Ishikawa (cell line): Measurements from ENCODE around the gene ZHX3.

ENCODE experiments used
- CEBPB ChIP-seq: IDR thresholded peaks from 2 replicates; pipeline ENCODE4 v1.6.1; 2012
- CREB1 ChIP-seq: IDR thresholded peaks from 2 replicates; pipeline ENCODE4 v1.6.1; 2012; ENCODE audit warnings: low read depth
- EGR1 ChIP-seq: IDR thresholded peaks from 2 replicates; pipeline ENCODE4 v1.6.1; 2012
- EP300 ChIP-seq: IDR thresholded peaks from 2 replicates; pipeline ENCODE4 v1.6.1; 2012; ENCODE audit warnings: borderline replicate concordance
- FOXM1 ChIP-seq: IDR thresholded peaks from 2 replicates; pipeline ENCODE4 v1.6.1; 2012; ENCODE audit warnings: low read depth, borderline replicate concordance
- MAX ChIP-seq: IDR thresholded peaks from 2 replicates; pipeline ENCODE4 v1.6.1; 2012
- NFIC ChIP-seq: IDR thresholded peaks from 2 replicates; pipeline ENCODE4 v1.6.1; 2012
- RAD21 ChIP-seq: IDR thresholded peaks from 2 replicates; pipeline ENCODE4 v1.6.1; 2012; ENCODE audit warnings: low read depth
- REST ChIP-seq: IDR thresholded peaks from 2 replicates; pipeline ENCODE4 v1.6.1; 2012; ENCODE audit warnings: low read depth, mild to moderate bottlenecking
- TAF1 ChIP-seq: IDR thresholded peaks from 2 replicates; pipeline ENCODE4 v1.6.1; 2012; ENCODE audit warnings: low read depth, mild to moderate bottlenecking
- TCF12 ChIP-seq: IDR thresholded peaks from 2 replicates; pipeline ENCODE4 v1.6.1; 2012; ENCODE audit warnings: low read depth
- TEAD4 ChIP-seq: IDR thresholded peaks from 2 replicates; pipeline ENCODE4 v1.6.1; 2012
- USF1 ChIP-seq: IDR thresholded peaks from 2 replicates; pipeline ENCODE4 v1.6.1; 2012
- YY1 ChIP-seq: IDR thresholded peaks from 2 replicates; pipeline ENCODE4 v1.6.1; 2012; ENCODE audit warnings: low read depth
- ZBTB7A ChIP-seq: IDR thresholded peaks from 2 replicates; pipeline ENCODE4 v1.6.1; 2012; ENCODE audit warnings: low read depth

Gene ZHX3

GRCh38 chr20:41163821-41164220 lies 153.7 kb downstream of the ZHX3 start:
- TF ChIP-seq TAF1 (no peak), ZBTB7A (no peak), RAD21 (no peak), REST (no peak), EGR1 (no peak), USF1 (no peak), CEBPB (no peak), TEAD4 (no peak), YY1 (no peak), FOXM1 (no peak), MAX (no peak), EP300 (no peak), CREB1 (no peak), NFIC (no peak)

GRCh38 chr20:41162396-41162795 lies 155.1 kb downstream of the ZHX3 start:
- TF ChIP-seq TEAD4 = no peak
- no peak for TF ChIP-seq MAX
- TF ChIP-seq NFIC = no peak
- TF ChIP-seq REST = no peak
- TF ChIP-seq FOXM1 = no peak
- TF ChIP-seq CEBPB = no peak
- TF ChIP-seq YY1 = no peak
- TF ChIP-seq EGR1 = no peak
- no peak for TF ChIP-seq TAF1
- TF ChIP-seq EP300 = no peak

GRCh38 chr20:41161886-41162285 lies 155.6 kb downstream of the ZHX3 start:
- no peak for TF ChIP-seq TEAD4
- TF ChIP-seq REST = no peak
- no peak for TF ChIP-seq TAF1
- TF ChIP-seq EGR1 = no peak
- no peak for TF ChIP-seq TCF12
- no peak for TF ChIP-seq YY1
- TF ChIP-seq CEBPB = no peak
- TF ChIP-seq NFIC = no peak
- TF ChIP-seq EP300 = no peak
- TF ChIP-seq USF1 = no peak
- TF ChIP-seq RAD21 = no peak
- TF ChIP-seq FOXM1 = no peak

- TF ChIP-seq EGR1 = no peak
- no peak for TF ChIP-seq CEBPB
- no peak for TF ChIP-seq ZBTB7A
- TF ChIP-seq MAX = no peak
- no peak for TF ChIP-seq FOXM1
- no peak for TF ChIP-seq YY1
- TF ChIP-seq TEAD4 = no peak
- TF ChIP-seq USF1 = no peak
- TF ChIP-seq EP300 = no peak
- TF ChIP-seq NFIC = no peak
- no peak for TF ChIP-seq RAD21
- no peak for TF ChIP-seq CREB1
Measured at GRCh38 chr20:41160686-41161085, 156.8 kb downstream of the ZHX3 start.
